22Rv1 (cell line): ENCODE results near the gene LDLRAD4.

ENCODE experiments used
- H3K27ac ChIP-seq: fragments of 450-650 bp; 2 replicates; pipeline ENCODE4 v1.5.1; 2017
- ZFX ChIP-seq: fragments of 450-650 bp; IDR thresholded peaks from 2 replicates; pipeline ENCODE4 v1.6.1; 2017; ENCODE audit warnings: antibody characterized with exemption, borderline replicate concordance
- TF ChIP-seq, protein P1 (sequence below): fragments of 450-650 bp; IDR thresholded peaks from 2 replicates; pipeline ENCODE4 v1.5.1; 2017; ENCODE audit warnings: mild to moderate bottlenecking

The LDLRAD4 gene

DNA sequence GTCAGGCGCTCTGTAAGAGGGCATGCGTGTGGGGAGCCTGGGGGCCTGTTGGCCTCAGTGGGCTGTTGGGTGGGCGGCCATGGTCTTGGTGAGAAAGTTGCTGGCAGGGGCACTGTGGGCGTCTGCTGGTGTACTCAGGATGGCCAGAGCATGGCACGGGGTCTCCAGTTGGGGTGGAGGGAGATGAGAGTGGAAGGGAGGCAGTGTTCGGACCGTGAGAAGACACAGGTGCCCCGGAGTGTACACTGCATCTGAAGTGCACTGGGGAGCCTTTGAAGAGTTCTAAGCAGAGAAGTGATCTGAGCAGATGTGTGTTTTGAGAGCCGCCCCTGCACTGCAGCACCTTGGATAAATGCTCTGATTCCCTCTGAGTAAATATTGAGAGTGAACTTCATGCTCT is 150.8 kb downstream of the LDLRAD4 start:
- no peak for TF ChIP-seq ZFX
- TF ChIP-seq, protein P1, sequence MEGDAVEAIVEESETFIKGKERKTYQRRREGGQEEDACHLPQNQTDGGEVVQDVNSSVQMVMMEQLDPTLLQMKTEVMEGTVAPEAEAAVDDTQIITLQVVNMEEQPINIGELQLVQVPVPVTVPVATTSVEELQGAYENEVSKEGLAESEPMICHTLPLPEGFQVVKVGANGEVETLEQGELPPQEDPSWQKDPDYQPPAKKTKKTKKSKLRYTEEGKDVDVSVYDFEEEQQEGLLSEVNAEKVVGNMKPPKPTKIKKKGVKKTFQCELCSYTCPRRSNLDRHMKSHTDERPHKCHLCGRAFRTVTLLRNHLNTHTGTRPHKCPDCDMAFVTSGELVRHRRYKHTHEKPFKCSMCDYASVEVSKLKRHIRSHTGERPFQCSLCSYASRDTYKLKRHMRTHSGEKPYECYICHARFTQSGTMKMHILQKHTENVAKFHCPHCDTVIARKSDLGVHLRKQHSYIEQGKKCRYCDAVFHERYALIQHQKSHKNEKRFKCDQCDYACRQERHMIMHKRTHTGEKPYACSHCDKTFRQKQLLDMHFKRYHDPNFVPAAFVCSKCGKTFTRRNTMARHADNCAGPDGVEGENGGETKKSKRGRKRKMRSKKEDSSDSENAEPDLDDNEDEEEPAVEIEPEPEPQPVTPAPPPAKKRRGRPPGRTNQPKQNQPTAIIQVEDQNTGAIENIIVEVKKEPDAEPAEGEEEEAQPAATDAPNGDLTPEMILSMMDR = no peak
- H3K27ac ChIP-seq = no peak overlapping the region

DNA sequence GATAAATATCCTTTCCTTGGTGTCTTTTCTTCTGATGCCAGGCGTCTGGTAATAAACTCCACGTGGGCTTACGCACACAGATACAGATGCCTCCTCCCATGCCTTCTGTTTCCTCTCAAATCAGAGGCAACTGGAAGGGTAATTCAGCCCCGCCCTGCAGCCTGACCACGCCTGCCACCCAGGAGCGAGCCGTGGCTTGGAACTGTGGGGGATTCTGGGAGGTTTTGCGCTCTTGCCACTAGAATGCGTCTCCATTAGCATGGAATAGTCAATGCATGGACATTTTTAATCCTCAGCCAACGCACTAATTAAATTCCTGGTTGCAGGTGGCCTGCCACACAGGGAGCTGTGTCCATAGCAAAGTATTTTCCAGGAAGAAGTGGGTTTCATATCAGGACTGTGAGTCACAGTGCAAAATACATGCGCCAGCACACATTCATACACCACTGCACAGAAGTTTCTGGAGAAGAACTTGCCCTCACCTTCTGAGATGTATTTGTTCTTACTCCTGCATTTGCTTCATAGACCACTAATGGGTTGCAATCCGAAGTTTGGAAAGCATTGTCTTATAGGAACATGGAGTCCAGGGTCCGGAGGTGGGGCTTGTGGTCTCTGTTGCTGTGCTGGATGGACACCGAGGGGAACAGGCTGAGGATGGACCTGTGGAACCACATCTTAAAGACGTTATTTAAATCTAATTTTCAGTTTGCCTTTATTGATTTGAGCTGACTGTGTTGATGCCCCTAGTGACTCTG is 151.4 kb downstream of the LDLRAD4 start:
- no peak overlapping the region for H3K27ac ChIP-seq
- TF ChIP-seq, protein P1 = no peak
- TF ChIP-seq ZFX = no peak

DNA sequence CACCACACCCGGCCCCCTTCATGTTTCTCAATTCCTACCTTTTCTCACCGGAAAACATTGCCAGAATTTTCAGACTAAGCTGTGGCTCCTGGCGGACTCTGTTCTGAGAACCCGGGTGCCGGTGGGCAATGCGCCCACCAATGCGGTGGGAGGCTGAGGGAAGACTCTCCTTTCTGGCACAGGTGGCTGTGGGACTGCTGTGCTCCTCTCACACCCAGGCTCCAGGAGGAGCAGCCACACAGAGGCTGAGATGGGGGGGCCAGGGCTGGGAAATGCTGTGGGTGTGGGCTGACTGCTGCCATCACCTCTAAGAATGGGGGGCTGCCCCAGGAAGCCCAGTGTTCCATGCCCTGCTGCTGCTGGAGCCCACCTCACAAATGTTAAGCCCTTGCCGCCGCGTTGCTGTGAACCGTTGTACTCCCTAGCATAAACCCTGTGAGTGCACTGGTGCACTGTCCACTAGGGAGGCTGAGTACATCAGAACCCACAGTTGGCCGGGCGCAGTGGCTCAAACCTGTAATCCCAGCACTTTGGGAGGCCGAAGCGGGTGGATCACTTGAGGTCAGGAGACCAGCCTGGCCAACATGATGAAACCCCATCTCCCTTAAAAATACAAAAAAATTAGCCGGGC is 152.6 kb downstream of the LDLRAD4 start:
- no peak for TF ChIP-seq ZFX
- TF ChIP-seq, protein P1 = no peak
- no peak overlapping the region for H3K27ac ChIP-seq

DNA sequence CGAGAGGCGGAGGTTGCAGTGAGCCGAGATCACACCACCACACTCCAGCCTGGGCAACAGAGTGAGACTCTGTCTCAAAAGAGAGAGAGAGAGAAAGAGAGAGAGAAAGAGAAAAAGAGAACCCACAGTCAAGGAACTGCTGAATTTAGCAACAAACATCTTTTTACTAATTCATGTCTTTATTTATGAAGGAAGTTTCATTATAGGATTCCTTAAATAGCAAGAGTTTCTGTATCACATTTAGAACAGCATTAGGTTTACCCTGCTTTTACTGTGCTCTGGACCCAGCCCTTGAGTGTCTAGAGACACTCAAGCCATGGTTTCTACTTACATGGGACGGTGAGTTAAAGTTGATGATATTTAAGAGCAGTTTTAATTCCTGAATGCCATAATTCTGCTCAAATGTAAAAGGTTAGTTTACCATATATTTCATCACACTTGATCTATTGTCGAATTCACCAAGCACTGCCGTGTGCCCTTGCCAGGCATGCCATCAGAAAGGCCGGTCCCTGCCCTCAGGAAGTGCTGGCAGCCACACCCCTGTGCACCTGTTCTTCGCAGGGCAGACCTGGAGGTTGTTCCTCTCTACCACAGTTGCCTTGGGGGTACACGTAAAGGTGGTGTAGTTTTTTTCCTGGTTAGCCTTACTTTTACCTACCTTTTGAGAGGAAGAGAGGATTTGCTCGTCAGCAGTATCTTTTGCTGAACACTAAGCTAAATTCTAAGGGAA is 153.3 kb downstream of the LDLRAD4 start:
- no peak overlapping the region for H3K27ac ChIP-seq
- TF ChIP-seq, protein P1 = no peak
- no peak for TF ChIP-seq ZFX

DNA sequence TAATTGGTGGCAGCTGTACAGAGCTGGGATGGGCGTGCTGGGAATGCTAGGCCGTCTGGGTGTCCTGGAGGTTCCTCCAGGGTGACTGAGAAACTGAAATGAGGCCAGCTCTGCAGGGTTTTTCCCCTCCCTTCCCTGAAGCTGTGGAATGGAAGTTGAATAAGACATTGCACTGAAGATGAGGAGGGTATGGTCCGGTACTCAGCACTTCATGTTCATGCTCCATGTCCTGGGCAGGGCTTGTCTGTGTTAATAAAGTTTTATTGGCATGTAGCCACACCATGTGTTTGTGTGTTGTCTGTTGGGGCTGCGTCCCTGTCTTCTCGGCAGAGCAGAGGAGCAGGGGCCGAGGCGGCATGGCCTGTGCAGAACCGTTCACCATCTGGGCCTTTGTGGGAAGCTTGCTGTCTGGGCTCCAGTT is 154.0 kb downstream of the LDLRAD4 start:
- no peak for TF ChIP-seq ZFX
- TF ChIP-seq, protein P1 = no peak
- no peak overlapping the region for H3K27ac ChIP-seq

DNA sequence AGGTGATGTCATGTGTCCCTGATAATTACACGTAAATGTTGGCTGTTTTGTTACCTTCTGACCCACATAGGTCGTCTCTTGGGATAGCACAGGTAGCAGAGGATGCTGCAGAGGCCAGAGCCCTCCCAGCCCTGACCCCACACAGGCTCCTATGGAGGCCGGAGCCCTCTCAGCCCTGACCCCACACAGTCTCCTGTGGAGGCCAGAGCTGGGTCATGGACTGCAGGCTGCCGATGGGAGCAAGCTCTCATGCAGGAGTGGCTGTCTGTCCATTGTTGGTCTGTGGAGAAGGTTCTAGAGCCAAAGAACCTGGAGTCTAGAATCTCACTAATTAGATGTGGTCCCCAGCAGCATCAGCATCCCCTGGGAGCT is 155.5 kb downstream of the LDLRAD4 start:
- H3K27ac ChIP-seq = no peak overlapping the region
- TF ChIP-seq, protein P1 = no peak
- TF ChIP-seq ZFX = no peak
